Keratinocyte (primary cell): ENCODE results near the gene TMEM123.

Experiments used
- CTCF ChIP-seq, 3 experiments: IDR thresholded peaks in 1 of 3; conservative IDR thresholded peaks in 1 of 3; optimal IDR thresholded peaks in 1 of 3; 2 replicates in 2 of 3; 3 replicates in 1 of 3; pipeline versions ENCODE3 to v1.5.1; 2011; ENCODE audit warnings: low read length in 3 of 3, mild to moderate bottlenecking in 3 of 3, moderate library complexity in 2 of 3, control low read depth in 1 of 3, inconsistent platforms in 1 of 3; ENCODE audit not compliant: insufficient read depth in 2 of 3; ENCODE audit errors: extremely low read depth in 1 of 3
- EZH2 ChIP-seq: IDR thresholded peaks from one replicate; pipeline ENCODE4 v1.6.1; 2012; ENCODE audit warnings: inconsistent platforms, mild to moderate bottlenecking, low read length, moderate library complexity

DNA sequence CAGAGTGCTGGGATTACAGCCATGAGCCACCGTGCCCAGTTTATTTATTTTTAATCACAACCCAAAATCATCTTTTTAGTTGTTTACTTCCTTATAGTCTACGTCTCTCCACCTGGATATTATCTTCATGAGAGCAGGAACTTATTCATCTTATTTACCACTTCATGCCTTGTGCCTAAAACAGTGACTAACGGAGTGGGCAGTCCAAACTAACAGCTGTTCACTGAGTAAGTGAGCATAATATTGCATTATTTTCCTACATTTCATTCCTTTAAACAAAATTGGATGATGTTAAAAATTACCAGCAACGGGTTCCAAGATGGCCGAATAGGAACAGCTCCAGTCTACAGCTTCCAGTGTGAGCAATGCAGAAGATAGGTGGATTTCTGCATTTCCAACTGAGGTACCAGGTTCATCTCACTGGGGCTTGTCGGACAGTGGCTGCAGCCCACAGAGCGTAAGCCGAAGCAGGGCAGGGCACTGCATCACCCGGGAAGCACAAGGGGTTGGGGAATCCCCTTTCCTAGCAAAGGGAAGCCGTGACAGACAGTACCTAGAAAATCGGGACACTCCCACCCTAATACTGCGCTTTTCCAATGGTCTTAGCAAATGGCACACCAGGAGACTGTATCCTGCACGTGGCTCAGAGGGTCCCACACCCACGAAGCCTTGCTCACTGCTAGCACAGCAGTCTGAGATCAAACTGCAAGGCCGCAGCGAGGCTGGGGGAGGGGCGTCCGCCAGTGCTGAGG lies 14.1 kb downstream of the TMEM123 start:
- TF ChIP-seq CTCF (optimal IDR thresholded peaks at IDR 0.05 in 1 of 3, IDR thresholded peaks at IDR 0.05 in 1 of 3, conservative IDR thresholded peaks at IDR 0.05 in 1 of 3; ENCODE audit: extremely low read depth in 1 of 3, insufficient read depth in 2 of 3, low read length in 3 of 3) (no peak), EZH2 (no peak)
